ENCODE results near the gene SPAG8.

SPAG8 gene

GRCh38 chr9:35769763-35770162, 42.3 kb downstream of the SPAG8 start:
- no peak for DNase-seq

DNA sequence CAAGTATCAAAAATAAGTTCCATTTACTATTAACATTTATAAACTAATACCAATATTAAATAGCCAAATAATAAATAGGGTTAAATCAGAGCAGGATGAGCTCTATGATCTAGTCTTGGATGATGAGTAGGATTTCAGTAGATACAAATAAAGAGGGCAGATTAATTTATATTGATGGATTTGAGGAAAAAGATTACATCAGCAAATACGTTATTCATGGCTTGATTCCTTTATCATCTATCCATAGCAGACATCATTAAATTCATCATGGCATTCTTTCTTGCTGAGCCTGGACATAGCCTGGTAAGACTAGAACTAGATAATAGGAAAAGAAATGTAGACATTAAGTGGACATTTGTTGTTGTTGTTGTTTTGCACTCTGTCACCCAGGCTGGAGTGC, 44.6 kb downstream of the SPAG8 start:
- DNase-seq: no peak

DNA sequence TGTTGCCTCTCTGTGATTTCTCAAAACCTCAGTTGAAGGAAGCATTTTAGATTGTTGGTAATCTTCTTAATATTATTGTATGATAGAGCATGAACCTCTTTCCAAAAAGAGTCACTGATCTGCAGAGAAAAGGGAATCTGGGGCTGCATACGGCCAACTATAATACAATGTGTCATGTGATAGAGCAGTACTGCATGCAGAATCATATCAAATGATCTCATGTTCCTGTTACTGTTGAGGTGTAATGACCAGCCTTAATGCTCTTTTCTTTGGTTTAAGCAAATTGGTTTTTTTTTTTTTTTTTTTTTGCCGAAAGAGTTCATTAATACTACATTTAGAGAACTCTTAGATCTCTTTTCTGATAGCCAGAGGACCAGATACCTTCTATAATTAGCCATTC, 45.1 kb downstream of the SPAG8 start:
- DNase-seq: no peak

GRCh38 chr9:35763803-35764202, 48.3 kb downstream of the SPAG8 start:
- DNase-seq: no peak

DNA sequence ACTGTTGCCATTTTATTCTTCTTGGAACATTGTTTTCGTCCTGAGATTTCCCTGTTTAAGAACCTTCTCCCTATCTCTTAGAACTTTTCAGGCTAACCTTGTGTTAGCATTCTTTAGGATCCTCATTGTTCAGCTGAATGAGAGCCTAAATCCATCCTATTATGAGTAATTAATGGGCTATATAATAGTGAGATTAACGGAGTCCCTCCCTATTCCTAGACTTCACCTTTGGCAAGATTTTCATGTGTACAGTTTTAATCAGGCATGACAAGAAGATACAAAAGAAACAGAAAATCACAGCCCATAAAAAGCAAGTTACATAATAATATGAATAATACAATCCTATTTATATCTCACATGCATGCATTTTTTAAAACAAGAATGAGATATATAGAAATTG, 48.9 kb downstream of the SPAG8 start:
- DNase-seq: no peak

DNA sequence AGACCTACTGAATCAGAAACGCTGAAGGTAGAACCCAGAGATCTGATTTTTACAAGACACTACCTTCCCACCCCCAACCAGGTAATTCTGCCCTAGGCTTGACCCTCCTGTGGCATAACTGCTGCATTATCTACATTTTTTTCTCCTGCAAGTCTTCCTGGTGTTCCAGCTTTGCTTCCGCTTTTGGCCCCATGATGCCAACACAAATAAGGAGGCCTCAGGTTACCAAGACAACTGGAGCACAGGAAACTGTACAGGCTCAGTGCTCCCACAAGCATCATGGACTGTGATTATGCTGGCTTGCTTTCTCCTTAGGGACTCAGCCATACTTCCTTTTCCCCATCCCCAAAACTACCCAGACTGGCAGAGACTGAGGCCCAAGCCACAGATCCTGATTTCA, 51.4 kb downstream of the SPAG8 start:
- no peak for DNase-seq

DNA sequence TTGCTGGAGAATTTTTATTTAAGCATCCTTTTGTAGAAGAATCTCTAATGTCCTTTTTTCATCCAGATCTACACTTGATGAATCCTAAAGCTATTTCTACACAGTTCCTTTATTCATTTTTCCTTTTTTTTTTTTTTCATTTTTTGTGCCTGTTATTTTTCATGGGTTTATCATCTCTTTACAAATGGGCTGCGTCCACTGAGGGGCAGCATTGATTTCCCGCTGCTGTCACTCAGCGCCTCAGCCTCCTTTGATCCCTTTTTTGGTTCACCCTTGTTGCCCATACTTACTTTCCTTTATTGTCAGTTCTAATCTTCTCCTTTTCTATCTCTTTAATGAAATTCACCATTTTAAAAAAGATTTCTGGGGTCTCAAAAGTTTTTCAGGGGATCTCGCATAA, 52.3 kb downstream of the SPAG8 start:
- no peak for DNase-seq
